ENCODE results near the gene HENMT1.

DNA sequence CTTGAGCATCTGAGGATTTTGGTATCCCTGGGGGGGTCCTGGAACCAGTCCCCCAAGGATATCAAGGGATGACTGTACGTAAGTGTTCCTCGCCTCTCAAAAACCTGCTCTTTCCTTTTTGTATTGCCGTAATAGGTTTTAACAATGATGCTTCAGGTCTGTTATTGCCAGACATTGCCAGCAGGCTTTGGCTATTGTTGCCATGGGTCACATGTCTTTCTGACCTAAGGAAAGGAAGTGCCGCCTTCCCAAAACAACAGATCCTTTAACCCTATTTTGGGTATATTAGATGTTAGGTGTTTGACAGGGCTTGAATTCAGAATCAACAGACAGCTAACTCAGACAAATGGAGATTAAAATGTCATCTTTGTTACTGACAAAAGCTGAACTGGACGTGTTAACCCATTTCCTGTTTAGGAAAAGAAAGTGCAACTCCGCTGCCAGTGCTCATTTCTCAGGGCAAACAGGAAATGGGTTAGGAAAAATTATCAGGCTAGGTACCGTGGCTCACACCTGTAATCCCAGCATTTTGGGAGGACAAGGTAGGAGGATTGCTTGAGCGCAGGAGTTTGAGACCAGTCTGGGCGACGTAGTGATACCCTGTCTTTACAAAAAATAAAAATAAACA is 18.8 kb upstream of the HENMT1 start:
- TF ChIP-seq, protein P1, sequence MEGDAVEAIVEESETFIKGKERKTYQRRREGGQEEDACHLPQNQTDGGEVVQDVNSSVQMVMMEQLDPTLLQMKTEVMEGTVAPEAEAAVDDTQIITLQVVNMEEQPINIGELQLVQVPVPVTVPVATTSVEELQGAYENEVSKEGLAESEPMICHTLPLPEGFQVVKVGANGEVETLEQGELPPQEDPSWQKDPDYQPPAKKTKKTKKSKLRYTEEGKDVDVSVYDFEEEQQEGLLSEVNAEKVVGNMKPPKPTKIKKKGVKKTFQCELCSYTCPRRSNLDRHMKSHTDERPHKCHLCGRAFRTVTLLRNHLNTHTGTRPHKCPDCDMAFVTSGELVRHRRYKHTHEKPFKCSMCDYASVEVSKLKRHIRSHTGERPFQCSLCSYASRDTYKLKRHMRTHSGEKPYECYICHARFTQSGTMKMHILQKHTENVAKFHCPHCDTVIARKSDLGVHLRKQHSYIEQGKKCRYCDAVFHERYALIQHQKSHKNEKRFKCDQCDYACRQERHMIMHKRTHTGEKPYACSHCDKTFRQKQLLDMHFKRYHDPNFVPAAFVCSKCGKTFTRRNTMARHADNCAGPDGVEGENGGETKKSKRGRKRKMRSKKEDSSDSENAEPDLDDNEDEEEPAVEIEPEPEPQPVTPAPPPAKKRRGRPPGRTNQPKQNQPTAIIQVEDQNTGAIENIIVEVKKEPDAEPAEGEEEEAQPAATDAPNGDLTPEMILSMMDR (conservative IDR thresholded peaks at IDR 0.05), result no peak
- TF ChIP-seq ZFX (IDR thresholded peaks at IDR 0.05), result no peak
